Neural progenitor cell (in vitro differentiated cells): ENCODE data around the gene LSM14B.

ENCODE experiments used
- EZH2phosphoT487 ChIP-seq: fragments of 200-600 bp; sonication (generic); IDR thresholded peaks from 2 replicates; pipeline ENCODE4 v1.6.1; 2017; ENCODE audit warnings: antibody characterized with exemption
- TF ChIP-seq, protein P1 (sequence below): fragments of 200-600 bp; sonication (generic); IDR thresholded peaks from 2 replicates; pipeline ENCODE4 v1.5.1; 2017; ENCODE audit warnings: antibody characterized with exemption, mild to moderate bottlenecking

GRCh38 chr20:62143957-62144825 is 21.9 kb downstream of the LSM14B start:
- TF ChIP-seq, protein P1, sequence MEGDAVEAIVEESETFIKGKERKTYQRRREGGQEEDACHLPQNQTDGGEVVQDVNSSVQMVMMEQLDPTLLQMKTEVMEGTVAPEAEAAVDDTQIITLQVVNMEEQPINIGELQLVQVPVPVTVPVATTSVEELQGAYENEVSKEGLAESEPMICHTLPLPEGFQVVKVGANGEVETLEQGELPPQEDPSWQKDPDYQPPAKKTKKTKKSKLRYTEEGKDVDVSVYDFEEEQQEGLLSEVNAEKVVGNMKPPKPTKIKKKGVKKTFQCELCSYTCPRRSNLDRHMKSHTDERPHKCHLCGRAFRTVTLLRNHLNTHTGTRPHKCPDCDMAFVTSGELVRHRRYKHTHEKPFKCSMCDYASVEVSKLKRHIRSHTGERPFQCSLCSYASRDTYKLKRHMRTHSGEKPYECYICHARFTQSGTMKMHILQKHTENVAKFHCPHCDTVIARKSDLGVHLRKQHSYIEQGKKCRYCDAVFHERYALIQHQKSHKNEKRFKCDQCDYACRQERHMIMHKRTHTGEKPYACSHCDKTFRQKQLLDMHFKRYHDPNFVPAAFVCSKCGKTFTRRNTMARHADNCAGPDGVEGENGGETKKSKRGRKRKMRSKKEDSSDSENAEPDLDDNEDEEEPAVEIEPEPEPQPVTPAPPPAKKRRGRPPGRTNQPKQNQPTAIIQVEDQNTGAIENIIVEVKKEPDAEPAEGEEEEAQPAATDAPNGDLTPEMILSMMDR = peak; percentile 7
- peak; percentile 33 for TF ChIP-seq EZH2phosphoT487
